ENCODE results near the gene POTEI. TPM values are rescaled to one million over a fixed set of nuclear protein-coding genes. Genes with fewer than 3 reads are reported as not detected.
"Not testable (repeated sequence)": the region's sequence is repeated elsewhere in the genome, so short reads cannot be mapped to it uniquely, and the experiment has no call there.

POTEI gene
- polyA plus RNA-seq, 4 donors: 0.08 to 0.17 (median 0.12) TPM

DNA sequence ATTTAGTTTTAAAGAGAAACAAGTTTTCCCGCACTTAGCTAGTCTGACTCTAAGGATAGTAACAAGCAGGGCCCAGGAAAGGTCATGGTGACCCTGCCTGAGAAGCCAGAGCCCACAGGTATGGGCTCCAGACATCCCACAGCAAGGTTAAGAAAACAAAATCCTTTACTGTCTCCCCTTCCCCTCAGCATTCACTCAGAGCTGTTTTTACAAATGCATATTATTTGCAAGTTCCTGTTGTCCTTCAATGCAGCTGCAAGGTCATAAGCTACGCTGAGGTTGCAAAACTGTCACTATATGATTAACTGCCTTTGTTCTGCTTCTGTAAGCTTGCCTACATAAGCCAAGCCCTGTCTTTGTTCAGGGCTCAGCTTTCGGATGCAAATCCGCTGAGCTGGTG lies 18.1 kb downstream of the POTEI start:
- not testable (repeated sequence) for DNase-seq (ENCODE audit: low read depth in 4 of 4, low spot score in 2 of 4)

DNA sequence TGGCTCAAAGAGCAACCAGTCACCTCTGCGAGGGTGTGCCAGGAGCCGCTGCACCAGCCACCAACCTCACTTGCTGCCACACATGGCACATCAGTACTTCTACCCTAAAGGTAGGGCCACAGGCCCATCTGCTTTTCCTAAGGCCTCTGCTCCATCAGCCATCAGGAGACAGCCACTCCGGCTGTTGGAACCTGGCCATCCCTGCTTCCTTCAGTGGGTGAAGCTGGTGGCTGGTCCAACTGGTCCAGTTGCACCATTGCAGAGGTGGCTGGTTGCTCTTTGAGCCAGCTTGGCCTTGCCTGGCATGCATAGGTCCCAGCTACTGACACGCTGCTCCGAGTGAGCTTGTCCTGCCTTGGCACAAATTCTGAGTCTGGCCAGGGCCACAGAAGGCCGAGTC lies 53.7 kb downstream of the POTEI start:
- not testable (repeated sequence) for DNase-seq (ENCODE audit: low read depth in 4 of 4, low spot score in 2 of 4)

DNA sequence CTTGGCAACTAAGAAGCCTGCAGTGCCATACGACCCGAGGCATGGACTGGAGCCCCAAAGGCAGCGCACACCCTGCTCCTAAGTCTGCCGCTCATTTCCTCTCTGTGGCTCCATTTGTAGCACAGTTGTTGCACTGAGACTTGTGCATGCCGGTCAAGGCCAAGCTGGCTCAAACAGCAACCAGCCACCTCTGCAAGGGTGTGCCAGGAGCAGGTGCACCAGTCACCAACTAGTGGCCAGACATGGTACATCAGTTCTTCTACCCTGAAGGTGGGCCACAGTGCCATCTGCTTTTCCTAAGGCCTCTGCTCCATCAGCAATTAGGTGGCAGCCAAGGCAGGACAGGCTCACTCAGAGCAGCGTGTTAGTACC lies 54.4 kb downstream of the POTEI start:
- DNase-seq (ENCODE audit: low read depth in 4 of 4, low spot score in 2 of 4): not testable (repeated sequence)

DNA sequence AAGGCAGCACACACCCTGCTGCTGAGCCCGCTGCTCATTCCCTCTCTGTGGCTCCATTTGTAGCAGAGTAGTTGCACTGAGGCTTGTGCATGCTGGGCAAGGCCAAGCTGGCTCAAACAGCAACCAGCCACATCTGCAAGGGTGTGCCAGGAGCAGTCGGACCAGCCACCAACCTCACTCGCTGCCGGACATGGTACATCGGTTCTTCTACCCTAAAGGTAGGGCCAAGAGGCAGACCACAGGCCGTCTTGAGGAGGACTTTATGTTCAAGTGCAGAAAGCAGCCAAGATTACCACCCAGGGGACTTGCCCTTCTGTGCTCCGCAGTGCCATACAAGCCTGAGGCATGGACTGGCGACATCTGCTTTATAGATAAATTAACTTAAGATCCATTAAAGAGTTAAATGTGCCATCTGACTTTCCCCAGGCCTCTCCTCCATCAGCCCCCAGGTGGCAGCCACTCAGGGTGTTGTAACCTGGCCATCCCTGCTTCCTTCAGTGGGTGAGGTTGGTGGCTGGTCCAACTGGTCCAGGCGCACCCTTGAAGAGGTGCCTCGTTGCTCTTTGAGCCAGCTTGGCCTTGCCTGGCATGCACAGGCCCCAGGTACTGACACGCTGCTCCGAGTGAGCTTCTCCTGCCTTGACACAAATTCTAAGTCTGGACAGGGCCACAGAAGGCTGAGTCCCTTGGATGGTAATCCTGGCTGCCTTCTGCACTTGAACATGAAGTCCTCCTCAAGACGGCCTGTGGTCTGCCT lies 55.0 kb downstream of the POTEI start:
- DNase-seq (ENCODE audit: low read depth in 4 of 4, low spot score in 2 of 4): not testable (repeated sequence)

DNA sequence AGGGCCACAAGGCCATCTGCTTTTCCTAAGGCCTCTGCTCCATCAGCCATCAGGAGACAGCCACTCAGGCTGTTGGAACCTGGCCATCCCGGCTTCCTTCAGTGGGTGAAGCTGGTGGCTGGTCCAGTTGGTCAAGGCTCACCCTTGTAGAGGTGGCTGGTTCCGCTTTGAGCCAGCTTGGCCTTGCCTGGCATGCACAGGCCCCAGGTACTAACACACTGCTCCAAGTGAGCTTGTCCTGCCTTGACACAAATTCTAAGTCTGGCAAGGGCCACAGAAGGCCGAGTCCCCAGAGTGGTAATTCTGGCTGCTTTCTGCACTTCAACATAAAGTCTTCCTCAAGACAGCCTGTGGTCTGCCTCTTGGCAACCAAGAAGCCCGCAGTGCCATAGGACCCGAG lies 56.2 kb downstream of the POTEI start:
- not testable (repeated sequence) for DNase-seq (ENCODE audit: low read depth in 4 of 4, low spot score in 2 of 4)

DNA sequence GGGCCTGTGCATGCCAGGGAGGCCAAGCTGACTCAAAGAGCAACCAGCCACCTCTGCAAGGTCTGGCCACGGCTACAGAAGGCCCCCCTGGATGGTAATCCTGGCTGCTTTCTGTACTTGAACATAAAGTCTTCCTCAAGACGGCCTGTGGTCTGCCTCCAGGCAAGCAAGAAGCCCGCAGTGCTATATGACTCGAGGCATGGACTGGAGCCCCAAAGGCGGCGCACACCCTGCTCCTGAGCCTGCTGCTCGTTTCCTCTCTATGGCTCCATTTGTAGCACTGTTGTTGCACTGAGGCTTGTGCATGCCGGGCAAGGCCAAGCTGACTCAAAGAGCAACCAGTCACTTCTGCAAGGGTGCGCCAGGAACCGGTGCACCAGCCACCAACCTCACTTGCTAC lies 57.3 kb downstream of the POTEI start:
- DNase-seq (ENCODE audit: low read depth in 4 of 4, low spot score in 2 of 4): not testable (repeated sequence)

DNA sequence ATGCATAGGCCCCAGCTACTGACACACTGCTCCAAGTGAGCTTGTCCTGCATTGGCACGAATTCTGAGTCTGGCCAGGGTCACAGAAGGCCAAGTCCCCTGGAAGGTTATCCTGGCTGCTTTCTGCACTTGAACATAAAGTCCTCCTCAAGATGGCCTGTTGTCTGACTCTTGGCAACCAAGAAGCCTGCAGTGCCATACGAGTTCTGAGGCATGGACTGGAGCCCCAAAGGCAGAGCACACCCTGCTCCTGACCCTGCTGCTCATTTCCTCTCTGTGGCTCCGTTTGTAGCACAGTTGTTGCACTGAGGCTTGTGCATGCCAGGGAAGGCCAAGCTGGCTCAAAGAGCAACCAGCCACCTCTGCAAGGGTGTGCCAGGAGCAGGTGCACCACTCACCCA lies 57.9 kb downstream of the POTEI start:
- DNase-seq (ENCODE audit: low read depth in 4 of 4, low spot score in 2 of 4): not testable (repeated sequence)

DNA sequence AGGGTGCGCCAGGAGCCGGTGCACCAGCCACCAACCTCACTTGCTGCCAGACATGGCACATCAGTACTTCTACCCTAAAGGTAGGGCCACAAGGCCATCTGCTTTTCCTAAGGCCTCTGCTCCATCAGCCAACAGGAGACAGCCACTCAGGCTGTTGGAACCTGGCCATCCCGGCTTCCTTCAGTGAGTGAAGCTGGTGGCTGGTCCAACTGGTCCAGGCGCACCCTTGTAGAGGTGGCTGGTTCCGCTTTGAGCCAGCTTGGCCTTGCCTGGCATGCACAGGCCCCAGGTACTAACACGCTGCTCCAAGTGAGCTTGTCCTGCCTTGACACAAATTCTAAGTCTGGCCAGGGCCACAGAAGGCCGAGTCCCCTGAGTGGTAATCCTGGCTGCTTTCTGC lies 58.8 kb downstream of the POTEI start:
- not testable (repeated sequence) for DNase-seq (ENCODE audit: low read depth in 4 of 4, low spot score in 2 of 4)

DNA sequence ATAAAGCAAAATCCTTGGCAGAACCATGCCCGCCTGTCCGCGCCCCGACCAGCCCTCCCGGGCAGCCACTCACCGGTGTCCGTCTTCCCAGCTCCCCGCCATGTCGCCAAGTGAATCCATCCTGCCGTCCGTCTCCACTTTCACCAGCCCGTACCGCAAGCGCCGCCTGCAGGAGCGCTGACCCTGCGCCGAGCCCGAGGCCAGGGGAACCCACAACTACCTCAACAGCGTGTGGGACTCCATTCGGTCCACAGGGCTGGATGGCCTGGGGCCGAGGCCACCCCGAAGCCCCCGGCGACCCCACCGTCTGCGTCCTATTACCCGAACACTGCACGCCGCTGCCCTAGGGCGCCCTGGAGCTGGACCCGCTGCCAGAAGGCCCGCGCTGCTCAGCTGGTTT lies 81.5 kb downstream of the POTEI start:
- DNase-seq (ENCODE audit: low read depth in 4 of 4, low spot score in 2 of 4): not testable (repeated sequence)

DNA sequence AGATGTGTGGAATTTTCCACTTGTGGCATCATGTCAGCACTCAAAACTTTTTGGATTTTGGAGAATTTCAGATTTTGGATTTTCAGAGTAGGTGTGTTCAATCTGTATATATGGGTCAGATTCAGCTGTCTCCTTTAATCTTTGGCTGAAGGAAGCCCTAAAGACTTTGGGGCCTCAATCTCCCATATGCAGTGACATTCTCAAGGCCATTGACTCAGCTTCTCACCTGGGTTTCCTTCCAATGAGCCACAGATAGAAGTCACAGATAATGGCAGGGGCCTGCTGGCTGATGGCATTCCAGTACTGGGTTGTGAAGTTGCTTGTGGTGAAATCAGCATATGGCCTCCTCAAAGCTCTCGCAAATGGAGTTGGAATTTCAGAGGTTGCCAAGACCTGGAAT lies 90.3 kb downstream of the POTEI start:
- not testable (repeated sequence) for DNase-seq (ENCODE audit: low read depth in 4 of 4, low spot score in 2 of 4)

DNA sequence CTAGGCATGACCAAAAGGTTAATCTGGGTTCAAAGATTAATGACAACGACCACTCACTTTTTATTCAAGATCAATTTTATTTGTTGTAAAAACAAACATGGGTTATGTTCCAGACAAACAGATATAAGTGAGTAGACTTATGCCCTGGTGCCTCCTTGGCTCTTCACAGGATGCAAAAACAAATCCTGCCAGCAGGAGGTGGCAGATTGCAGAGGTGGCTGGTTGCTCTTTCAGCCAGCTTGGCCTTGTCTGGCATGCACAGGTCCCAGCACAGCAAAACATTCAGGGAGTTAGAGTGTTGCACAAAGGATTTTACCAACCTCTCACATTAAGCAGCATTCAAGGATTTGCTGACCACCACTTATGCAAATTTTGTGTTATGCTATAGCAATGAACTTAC lies 92.4 kb downstream of the POTEI start:
- DNase-seq (ENCODE audit: low read depth in 4 of 4, low spot score in 2 of 4): not testable (repeated sequence)

Other genes with a start within 250 kb of the POTEI start
- gene IMP4, start 166.4 kb downstream of the POTEI start, polyA plus RNA-seq (ENCODE audit: insufficient read length in 4 of 4): 10 to 100 TPM; 32.9 to 43.6 (median 39.1) TPM
- gene PTPN18, start 153.3 kb downstream of the POTEI start, polyA plus RNA-seq (ENCODE audit: insufficient read length in 4 of 4): 10 to 100 TPM; 25.6 to 44.3 (median 31.9) TPM
- not detected for gene CFC1B, start 11.9 kb upstream of the POTEI start, polyA plus RNA-seq (ENCODE audit: insufficient read length in 4 of 4)
- not detected for gene CFC1, start 90.2 kb upstream of the POTEI start, polyA plus RNA-seq (ENCODE audit: insufficient read length in 4 of 4)
- gene POTEJ, start 102.1 kb upstream of the POTEI start, polyA plus RNA-seq (ENCODE audit: insufficient read length in 4 of 4): under 1 TPM in 2 of 4 donors, not detected in 2; 0.06 to 0.08 TPM
- not detected for gene GPR148, start 219.7 kb upstream of the POTEI start, polyA plus RNA-seq (ENCODE audit: insufficient read length in 4 of 4)
- gene AMER3, start 246.2 kb upstream of the POTEI start, polyA plus RNA-seq (ENCODE audit: insufficient read length in 4 of 4): under 1 TPM; 0.03 to 0.07 (median 0.03) TPM

All from left renal cortex interstitium (tissue), 4 donors.